AG04450 (cell line): ENCODE data around the gene DYRK1A. TPM values are rescaled to one million over a fixed set of nuclear protein-coding genes. Genes with fewer than 3 reads are reported as not detected.
A peak's percentile ranks its signal among the peaks of the same experiment; 100 is the strongest.

Source experiments
- CTCF ChIA-PET: fragments of 300-600, 350-600 bp; formaldehyde crosslinking; extraction: SDS; loops from one replicate; lab custom pipeline; 2022; ENCODE audit warnings: antibody characterized with exemption, inconsistent platforms; lab: Charles Lee
- POLR2A ChIA-PET: fragments of 350-600 bp; formaldehyde crosslinking; extraction: SDS; loops from one replicate; lab custom pipeline; 2021; ENCODE audit warnings: antibody characterized with exemption, inconsistent platforms; lab: Yijun Ruan, JAX
- DNase-seq: peaks from one replicate; pipeline ENCODE4 v3.0.0-alpha.2; 2011; ENCODE audit warnings: low read depth, low spot score
- H3K27ac ChIP-seq: one replicate; pipeline ENCODE4 v1.5.1; 2012; ENCODE audit warnings: low read depth, low read length, control low read depth
- H3K27me3 ChIP-seq: one replicate; pipeline ENCODE4 v1.6.0; 2012; ENCODE audit warnings: low read length; ENCODE audit not compliant: control insufficient read depth, insufficient read depth
- H3K4me3 ChIP-seq: 2 replicates; pipeline ENCODE4 v1.5.1; 2011; ENCODE audit warnings: mild to moderate bottlenecking, low read depth, low read length, control low read depth
- H3K9me3 ChIP-seq: 2 replicates; pipeline ENCODE4 v1.5.1; 2012; ENCODE audit warnings: low read length; ENCODE audit not compliant: control insufficient read depth, insufficient read depth
- polyA plus RNA-seq: library from polyadenylated mRNA; depleted of rRNA; stranded (reverse); fragments of >200 nt; gene quantifications from 2 replicates; pipeline ENCODE4 v1.2.3, GENCODE V29; 2011
- TF ChIP-seq, protein P1 (sequence below): IDR thresholded peaks from 2 replicates; pipeline ENCODE4 v1.5.1; 2011; ENCODE audit warnings: low read depth, low read length, control low read depth, inconsistent platforms

DYRK1A gene
- polyA plus RNA-seq, 1 experiment: 33.1 TPM

DNA sequence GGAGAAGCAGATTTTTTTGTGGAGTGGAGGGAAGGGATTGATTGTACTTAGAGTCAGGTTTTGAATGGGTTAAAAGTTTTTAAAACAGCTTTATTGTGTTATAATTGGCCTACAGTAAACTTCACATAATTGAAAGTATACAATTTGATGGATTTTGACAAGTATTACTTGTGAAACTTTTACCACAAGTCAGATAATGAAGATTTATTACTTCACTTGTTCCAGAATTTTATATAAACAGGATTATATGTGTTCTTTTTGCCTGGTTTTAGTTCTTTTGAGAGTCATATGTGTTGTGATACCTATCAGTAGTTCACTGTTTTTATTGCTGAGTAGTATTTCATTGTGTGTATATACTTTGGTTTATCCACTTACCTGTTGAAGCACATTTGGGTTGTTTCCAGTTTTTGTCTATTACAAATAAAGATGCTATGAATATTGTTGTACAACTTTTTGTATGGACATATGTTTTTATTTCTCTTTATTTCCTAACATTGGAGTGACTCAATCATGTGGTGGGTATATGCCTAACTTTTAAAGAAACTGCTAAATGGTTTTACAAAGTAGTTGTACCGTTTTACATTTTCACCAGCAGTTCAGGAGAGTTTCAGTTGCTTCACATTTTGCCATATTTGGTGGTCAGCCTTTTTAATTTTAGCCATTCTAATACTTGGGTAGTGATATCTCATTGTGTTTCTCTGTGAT, 71.0 kb downstream of the DYRK1A start:
- Histone ChIP-seq H3K9me3 (peaks cover 2% of the 10 kb centered on the region; the same call in 1 of the 2 replicates), H3K27ac (no peak overlapping the region), H3K27me3 (no peaks in the 10 kb centered on the region), H3K4me3 (no peak overlapping the region)
- ChIA-PET POLR2A (no interaction called here), CTCF (no interaction called here)
- no peak for DNase-seq
- TF ChIP-seq, protein P1, sequence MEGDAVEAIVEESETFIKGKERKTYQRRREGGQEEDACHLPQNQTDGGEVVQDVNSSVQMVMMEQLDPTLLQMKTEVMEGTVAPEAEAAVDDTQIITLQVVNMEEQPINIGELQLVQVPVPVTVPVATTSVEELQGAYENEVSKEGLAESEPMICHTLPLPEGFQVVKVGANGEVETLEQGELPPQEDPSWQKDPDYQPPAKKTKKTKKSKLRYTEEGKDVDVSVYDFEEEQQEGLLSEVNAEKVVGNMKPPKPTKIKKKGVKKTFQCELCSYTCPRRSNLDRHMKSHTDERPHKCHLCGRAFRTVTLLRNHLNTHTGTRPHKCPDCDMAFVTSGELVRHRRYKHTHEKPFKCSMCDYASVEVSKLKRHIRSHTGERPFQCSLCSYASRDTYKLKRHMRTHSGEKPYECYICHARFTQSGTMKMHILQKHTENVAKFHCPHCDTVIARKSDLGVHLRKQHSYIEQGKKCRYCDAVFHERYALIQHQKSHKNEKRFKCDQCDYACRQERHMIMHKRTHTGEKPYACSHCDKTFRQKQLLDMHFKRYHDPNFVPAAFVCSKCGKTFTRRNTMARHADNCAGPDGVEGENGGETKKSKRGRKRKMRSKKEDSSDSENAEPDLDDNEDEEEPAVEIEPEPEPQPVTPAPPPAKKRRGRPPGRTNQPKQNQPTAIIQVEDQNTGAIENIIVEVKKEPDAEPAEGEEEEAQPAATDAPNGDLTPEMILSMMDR: no peak

DNA sequence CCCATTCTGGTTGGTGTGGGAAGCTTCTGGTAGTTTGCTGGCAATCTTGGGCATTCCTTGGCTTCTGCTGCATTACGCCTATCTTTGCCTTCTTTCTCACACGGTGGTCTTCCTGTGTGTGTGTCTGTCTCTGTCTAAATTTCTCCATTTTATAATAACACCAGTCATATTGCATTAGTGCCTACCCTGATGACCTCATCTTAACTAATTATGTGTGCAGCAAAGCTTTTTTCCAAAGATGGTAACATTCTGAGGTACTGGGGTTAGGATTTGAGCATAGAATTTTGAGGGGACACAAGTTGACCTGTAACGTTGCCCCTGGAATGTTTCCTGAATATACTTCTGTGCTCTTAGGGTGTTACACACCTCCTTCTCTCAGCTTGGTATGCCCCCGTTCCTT, 77.1 kb downstream of the DYRK1A start:
- DNase-seq: no peak
- TF ChIP-seq, protein P1: no peak
- ChIA-PET CTCF (no interaction called here), POLR2A (no interaction called here)
- H3K27me3 ChIP-seq: no peaks in the 10 kb centered on the region
- H3K4me3 ChIP-seq: no peak overlapping the region
- H3K9me3 ChIP-seq: peaks cover 2% of the 10 kb centered on the region; the same call in 1 of the 2 replicates
- H3K27ac ChIP-seq: no peak overlapping the region

DNA sequence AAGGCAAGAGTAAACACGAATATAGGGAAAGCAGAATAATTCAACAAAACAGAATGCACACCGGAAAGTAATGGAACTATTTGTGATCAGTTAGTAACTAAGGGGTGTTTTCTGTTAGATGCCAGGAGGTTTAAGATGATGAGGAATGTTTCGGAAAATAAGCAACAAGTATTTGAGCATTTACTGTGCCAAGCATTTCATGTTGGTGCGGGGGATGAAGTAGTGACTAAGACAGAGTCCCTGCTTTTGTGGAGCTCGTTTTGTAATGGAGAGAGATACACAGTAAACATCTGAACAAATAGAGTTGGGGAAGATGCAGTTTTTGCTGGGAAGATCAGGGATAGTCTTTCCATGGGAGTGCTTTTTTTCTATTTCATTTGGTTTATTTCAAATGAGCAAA, 78.7 kb downstream of the DYRK1A start:
- ChIA-PET POLR2A (no interaction called here), CTCF (no interaction called here)
- peak; percentile 13 for DNase-seq
- Histone ChIP-seq H3K27me3 (no peaks in the 10 kb centered on the region), H3K27ac (no peak overlapping the region), H3K4me3 (no peak overlapping the region), H3K9me3 (no peaks in the 10 kb centered on the region)
- TF ChIP-seq, protein P1: no peak

DNA sequence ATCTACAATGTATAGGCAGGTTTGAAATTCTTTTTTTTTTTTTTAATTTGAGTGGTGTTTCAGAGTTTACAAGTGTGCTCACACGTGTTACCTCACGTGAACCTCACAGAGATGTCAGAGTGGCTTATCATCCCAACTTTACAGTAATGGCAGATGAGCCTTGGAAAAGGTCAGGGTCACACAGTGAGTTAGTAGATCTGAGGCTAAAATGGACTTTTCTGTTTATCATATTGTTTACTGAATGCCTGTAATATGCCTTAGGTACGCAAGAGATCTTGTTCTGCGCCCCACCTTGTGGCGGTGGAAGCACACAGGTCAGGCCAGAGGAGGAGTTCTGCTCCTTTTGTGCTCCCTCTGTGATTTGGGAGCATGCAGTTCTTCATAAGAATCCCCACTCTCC, 80.0 kb downstream of the DYRK1A start:
- Histone ChIP-seq H3K9me3 (no peaks in the 10 kb centered on the region; the same call in 1 of the 2 replicates), H3K27ac (no peak overlapping the region), H3K27me3 (no peaks in the 10 kb centered on the region), H3K4me3 (no peak overlapping the region)
- CTCF ChIA-PET: no interaction called here
- TF ChIP-seq, protein P1: no peak
- POLR2A ChIA-PET: no interaction called here
- no peak for DNase-seq

DNA sequence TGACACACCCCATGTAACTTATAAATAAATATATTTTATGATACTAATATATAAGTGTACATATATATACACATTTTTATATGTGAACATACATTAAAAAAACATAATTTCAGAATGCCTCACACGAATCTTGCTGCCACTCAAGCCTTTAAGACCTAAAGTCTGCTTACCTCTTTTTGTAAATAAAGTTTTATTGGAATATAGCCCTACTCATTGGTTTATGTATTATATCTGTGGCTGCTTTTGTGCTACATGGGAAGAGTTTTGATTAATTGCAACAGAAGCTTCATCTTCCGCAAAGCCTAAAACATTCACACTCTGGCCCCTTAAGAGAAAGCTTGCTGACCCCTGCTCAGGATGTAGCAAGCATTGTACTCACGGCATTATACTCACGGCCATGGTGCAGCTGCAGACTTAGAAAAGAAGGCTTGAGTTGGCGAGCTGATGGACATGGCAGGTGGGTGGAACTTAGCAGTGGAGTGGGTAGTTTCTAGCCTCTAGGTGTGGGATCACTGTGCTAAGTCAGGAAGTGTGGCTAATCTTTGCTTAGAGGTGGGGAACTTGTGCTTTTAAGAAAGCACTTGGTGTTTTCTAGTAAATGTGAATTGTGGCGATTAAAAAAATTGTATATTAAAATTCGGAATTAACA, 80.8 kb downstream of the DYRK1A start:
- no peak overlapping the region for H3K27ac ChIP-seq
- POLR2A ChIA-PET: no interaction called here
- CTCF ChIA-PET: interaction anchor here (1.4 kb wide), 1 partner anchor 16 kb away, joined by 5 read pairs; no protein-coding TSS in a partner anchor
- no peaks in the 10 kb centered on the region; the same call in 1 of the 2 replicates for H3K9me3 ChIP-seq
- no peaks in the 10 kb centered on the region for H3K27me3 ChIP-seq
- no peak overlapping the region for H3K4me3 ChIP-seq
- TF ChIP-seq, protein P1: no peak
- no peak for DNase-seq
